H9 (cell line): Measurements from ENCODE around the gene FAM3B. TPM values are rescaled to one million over a fixed set of nuclear protein-coding genes. Genes with fewer than 3 reads are reported as not detected.

Source experiments
- DNase-seq: peaks from one replicate; pipeline ENCODE4 v3.0.0-alpha.2; 2017
- H2AFZ ChIP-seq: one replicate; pipeline ENCODE4 v1.6.1; 2013; ENCODE audit warnings: mild to moderate bottlenecking, low read length, control low read depth, moderate library complexity
- H2AK5ac ChIP-seq: 2 replicates; pipeline ENCODE4 v1.6.1; 2013; ENCODE audit warnings: low read length, control low read depth, mixed read lengths; ENCODE audit not compliant: insufficient read length
- H2BK120ac ChIP-seq: one replicate; pipeline ENCODE4 v1.6.1; 2013; ENCODE audit warnings: low read depth, mild to moderate bottlenecking, low read length, control low read depth, inconsistent platforms; ENCODE audit not compliant: poor library complexity, severe bottlenecking
- H2BK12ac ChIP-seq: 2 replicates; pipeline ENCODE4 v1.6.1; 2013; ENCODE audit warnings: low read length, control low read depth, mixed read lengths, low read depth; ENCODE audit not compliant: insufficient read length
- H2BK15ac ChIP-seq: 2 replicates; pipeline ENCODE4 v1.6.1; 2013; ENCODE audit warnings: low read depth, low read length, control low read depth
- H2BK20ac ChIP-seq: one replicate; pipeline ENCODE4 v1.6.1; 2013; ENCODE audit warnings: low read depth, mild to moderate bottlenecking, low read length, control low read depth, inconsistent platforms; ENCODE audit not compliant: poor library complexity, severe bottlenecking
- H2BK5ac ChIP-seq: 2 replicates; pipeline ENCODE4 v1.6.1; 2013; ENCODE audit warnings: low read length, control low read depth, mixed read lengths; ENCODE audit not compliant: insufficient read length
- H3K14ac ChIP-seq: 2 replicates; pipeline ENCODE4 v1.6.1; 2013; ENCODE audit warnings: low read length, control low read depth; ENCODE audit not compliant: insufficient read depth
- H3K18ac ChIP-seq: 2 replicates; pipeline ENCODE4 v1.6.1; 2013; ENCODE audit warnings: low read depth, mild to moderate bottlenecking, mixed read lengths, low read length, control low read depth; ENCODE audit not compliant: insufficient read length
- H3K23ac ChIP-seq: 2 replicates; pipeline ENCODE4 v1.6.1; 2013; ENCODE audit warnings: low read length, control low read depth, mixed read lengths, low read depth; ENCODE audit not compliant: insufficient read length
- H3K23me2 ChIP-seq: 2 replicates; pipeline ENCODE4 v1.6.1; 2013; ENCODE audit warnings: low read depth, mild to moderate bottlenecking, mixed read lengths, low read length, control low read depth; ENCODE audit not compliant: insufficient read length, poor library complexity, severe bottlenecking
- H3K27ac ChIP-seq: 2 replicates; pipeline ENCODE4 v1.5.1; 2013; ENCODE audit warnings: low read length, control low read depth, mixed read lengths, low read depth; ENCODE audit not compliant: insufficient read length
- H3K27me3 ChIP-seq: 2 replicates; pipeline ENCODE4 v1.6.1; 2013; ENCODE audit warnings: low read length, control low read depth, inconsistent platforms; ENCODE audit not compliant: insufficient read depth
- H3K4ac ChIP-seq: 2 replicates; pipeline ENCODE4 v1.6.1; 2013; ENCODE audit warnings: low read depth, mild to moderate bottlenecking, control low read depth, inconsistent platforms, low read length, moderate library complexity
- H3K4me1 ChIP-seq: 2 replicates; pipeline ENCODE4 v1.6.1; 2013; ENCODE audit warnings: low read length, control low read depth, inconsistent platforms; ENCODE audit not compliant: insufficient read depth
- H3K4me2 ChIP-seq: 2 replicates; pipeline ENCODE4 v1.6.1; 2013; ENCODE audit warnings: low read length, control low read depth, mixed read lengths; ENCODE audit not compliant: insufficient read length, insufficient read depth
- H3K56ac ChIP-seq: 2 replicates; pipeline ENCODE4 v1.6.1; 2013; ENCODE audit warnings: low read depth, mild to moderate bottlenecking, mixed read lengths, low read length, control low read depth; ENCODE audit not compliant: insufficient read length
- H3K79me1 ChIP-seq: 2 replicates; pipeline ENCODE4 v1.6.1; 2013; ENCODE audit warnings: low read depth, mild to moderate bottlenecking, moderate library complexity, low read length, control low read depth, inconsistent platforms; ENCODE audit not compliant: insufficient read depth, poor library complexity, severe bottlenecking
- H3K79me2 ChIP-seq: 2 replicates; pipeline ENCODE4 v1.6.1; 2013; ENCODE audit warnings: low read length, control low read depth, inconsistent platforms; ENCODE audit not compliant: insufficient read depth
- H3K9ac ChIP-seq: 2 replicates; pipeline ENCODE4 v1.6.1; 2013; ENCODE audit warnings: low read length, control low read depth, mixed read lengths; ENCODE audit not compliant: insufficient read length; ENCODE audit errors: extremely low read depth
- H3K9me3 ChIP-seq: one replicate; pipeline ENCODE4 v1.6.1; 2013; ENCODE audit warnings: low read depth, low read length, inconsistent platforms; ENCODE audit not compliant: control insufficient read depth
- H3T11ph ChIP-seq: one replicate; pipeline ENCODE4 v1.6.1; 2013; ENCODE audit warnings: mild to moderate bottlenecking, low read length, control low read depth, inconsistent platforms
- H4K20me1 ChIP-seq: one replicate; pipeline ENCODE4 v1.6.1; 2013; ENCODE audit not compliant: control insufficient read depth, insufficient read length, insufficient read depth
- H4K5ac ChIP-seq: 2 replicates; pipeline ENCODE4 v1.6.1; 2013; ENCODE audit warnings: low read depth, mild to moderate bottlenecking, mixed read lengths, low read length, control low read depth; ENCODE audit not compliant: insufficient read length
- H4K8ac ChIP-seq: replicated peaks from 2 replicates; pipeline ENCODE4 v1.6.1; 2013; ENCODE audit warnings: low read length, control low read depth, mixed read lengths, low read depth; ENCODE audit not compliant: insufficient read length
- H4K91ac ChIP-seq: 2 replicates; pipeline ENCODE4 v1.6.1; 2013; ENCODE audit warnings: low read depth, mild to moderate bottlenecking, moderate library complexity, mixed read lengths, low read length, control low read depth; ENCODE audit not compliant: insufficient read length
- H3K27ac Mint-ChIP-seq, 3 experiments: 2 replicates in 2 of 3; 3 replicates in 1 of 3; pipeline ENCODE4 v1.8.0; 2020 to 2021; ENCODE audit warnings: mixed read lengths in 3 of 3, mild to moderate bottlenecking in 1 of 3, moderate library complexity in 1 of 3
- H3K27me3 Mint-ChIP-seq: 2 replicates; pipeline ENCODE4 v1.8.0; 2021; ENCODE audit warnings: low read depth, mild to moderate bottlenecking, moderate library complexity, mixed read lengths
- H3K36me3 Mint-ChIP-seq, 3 experiments: 2 replicates in 2 of 3; 3 replicates in 1 of 3; pipeline ENCODE4 v1.8.0; 2020 to 2021; ENCODE audit warnings: low read depth in 3 of 3, mixed read lengths in 3 of 3; ENCODE audit not compliant: insufficient read depth in 1 of 3
- H3K4me1 Mint-ChIP-seq, 2 experiments: 2 replicates each; pipeline ENCODE4 v1.8.0; 2020; ENCODE audit warnings: mixed read lengths in 2 of 2
- H3K4me3 Mint-ChIP-seq, 2 experiments: 2 replicates in 1 of 2; 3 replicates in 1 of 2; pipeline ENCODE4 v1.8.0; 2020 to 2021; ENCODE audit warnings: mild to moderate bottlenecking in 2 of 2, mixed read lengths in 2 of 2, moderate library complexity in 1 of 2
- H3K9me3 Mint-ChIP-seq, 2 experiments: 2 replicates in 1 of 2; 3 replicates in 1 of 2; pipeline ENCODE4 v1.8.0; 2020; ENCODE audit warnings: mild to moderate bottlenecking in 2 of 2, mixed read lengths in 2 of 2, moderate library complexity in 1 of 2
- WGBS: extraction: QIAGEN DNeasy Blood & Tissue Kit; methylation state at CpG from one replicate; pipeline ENCODE4 v1.1.7; 2013; ENCODE audit warnings: missing lambda C conversion rate, low lambda C conversion rate, mixed read lengths; ENCODE audit not compliant: insufficient read length; ENCODE audit errors: extremely low coverage; 5-methylcytosine and 5-hydroxymethylcytosine counted together
- total RNA-seq: library from RNA; stranded (reverse); gene quantifications from 2 replicates; pipeline ENCODE4 v1.2.1, GENCODE V29; 2021
- TF ChIP-seq, protein P1 (sequence below): fragments of 200-600 bp; sonication (generic); conservative IDR thresholded peaks from 3 replicates; pipeline ENCODE4 v1.8.0; 2021; ENCODE audit warnings: antibody characterized with exemption, mild to moderate bottlenecking

FAM3B gene
- total RNA-seq, 1 experiment from 2014 or later = 5.0 TPM

DNA sequence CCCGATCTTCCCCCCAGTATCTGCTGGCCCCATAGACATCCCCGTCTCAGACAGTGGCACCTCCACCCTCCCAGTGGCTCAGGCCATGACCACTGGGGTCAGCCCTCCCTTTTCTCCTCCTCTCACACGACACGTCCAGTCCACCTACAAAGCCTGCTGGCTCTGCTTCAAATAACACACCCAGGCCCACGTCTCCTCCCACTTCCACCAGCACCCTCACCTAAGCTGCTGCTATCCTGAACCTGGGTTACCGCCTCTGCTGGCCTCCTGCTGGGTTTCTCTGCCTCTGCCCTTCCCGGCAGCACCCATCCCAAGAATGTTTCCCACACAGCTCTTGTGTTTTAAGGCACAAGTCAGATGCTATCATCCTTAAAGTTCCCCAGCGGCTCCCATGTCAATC lies 71.2 kb downstream of the FAM3B start:
- Mint-ChIP-seq H3K36me3 (peaks cover 0 to 7% (median 0%) of the 10 kb centered on the region in 3 experiments; a peak in 2 of 7 replicates), H3K4me1 (peaks cover 3 to 6% of the 10 kb centered on the region in 2 experiments; a peak in 3 of 4 replicates), H3K27ac (no peak overlapping the region; a peak in 1 of 7 replicates), H3K4me3 (no peak overlapping the region), H3K9me3 (peaks cover 0 to 6% of the 10 kb centered on the region in 2 experiments; a peak in 2 of 5 replicates), H3K27me3 (peaks cover 2% of the 10 kb centered on the region)
- no peak overlapping the region for H4K91ac ChIP-seq
- no peak overlapping the region for H3K27ac ChIP-seq
- DNase-seq = no peak
- H3K23ac ChIP-seq = no peak overlapping the region
- no peak overlapping the region for H3K4me2 ChIP-seq
- no peak overlapping the region for H3T11ph ChIP-seq
- no peak overlapping the region for H3K14ac ChIP-seq
- H2AFZ ChIP-seq = no peak overlapping the region
- H3K9me3 ChIP-seq = no peaks in the 10 kb centered on the region
- H2BK20ac ChIP-seq = no peak overlapping the region
- H2BK120ac ChIP-seq = no peak overlapping the region
- no peaks in the 10 kb centered on the region for H3K4me1 ChIP-seq
- no peaks in the 10 kb centered on the region for H3K79me2 ChIP-seq
- H3K79me1 ChIP-seq = no peaks in the 10 kb centered on the region
- TF ChIP-seq, protein P1, sequence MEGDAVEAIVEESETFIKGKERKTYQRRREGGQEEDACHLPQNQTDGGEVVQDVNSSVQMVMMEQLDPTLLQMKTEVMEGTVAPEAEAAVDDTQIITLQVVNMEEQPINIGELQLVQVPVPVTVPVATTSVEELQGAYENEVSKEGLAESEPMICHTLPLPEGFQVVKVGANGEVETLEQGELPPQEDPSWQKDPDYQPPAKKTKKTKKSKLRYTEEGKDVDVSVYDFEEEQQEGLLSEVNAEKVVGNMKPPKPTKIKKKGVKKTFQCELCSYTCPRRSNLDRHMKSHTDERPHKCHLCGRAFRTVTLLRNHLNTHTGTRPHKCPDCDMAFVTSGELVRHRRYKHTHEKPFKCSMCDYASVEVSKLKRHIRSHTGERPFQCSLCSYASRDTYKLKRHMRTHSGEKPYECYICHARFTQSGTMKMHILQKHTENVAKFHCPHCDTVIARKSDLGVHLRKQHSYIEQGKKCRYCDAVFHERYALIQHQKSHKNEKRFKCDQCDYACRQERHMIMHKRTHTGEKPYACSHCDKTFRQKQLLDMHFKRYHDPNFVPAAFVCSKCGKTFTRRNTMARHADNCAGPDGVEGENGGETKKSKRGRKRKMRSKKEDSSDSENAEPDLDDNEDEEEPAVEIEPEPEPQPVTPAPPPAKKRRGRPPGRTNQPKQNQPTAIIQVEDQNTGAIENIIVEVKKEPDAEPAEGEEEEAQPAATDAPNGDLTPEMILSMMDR = no peak
- H2BK15ac ChIP-seq = no peak overlapping the region
- no peak overlapping the region for H2BK5ac ChIP-seq
- no CpG with 5 or more reads among the region's 8 CpGs for WGBS
- H3K18ac ChIP-seq = no peak overlapping the region
- H3K9ac ChIP-seq = no peak overlapping the region
- no peak overlapping the region for H3K4ac ChIP-seq
- H4K5ac ChIP-seq = no peak overlapping the region
- H2AK5ac ChIP-seq = no peak overlapping the region
- no peaks in the 10 kb centered on the region for H3K23me2 ChIP-seq
- no peaks in the 10 kb centered on the region for H3K27me3 ChIP-seq
- H2BK12ac ChIP-seq = no peak overlapping the region
- H4K20me1 ChIP-seq = no peaks in the 10 kb centered on the region
- H3K56ac ChIP-seq = no peak overlapping the region
- no peak overlapping the region for H4K8ac ChIP-seq
